ENCODE results near the gene OXA1L.
"Not testable (repeated sequence)": the region's sequence is repeated elsewhere in the genome, so short reads cannot be mapped to it uniquely, and the experiment has no call there.

OXA1L gene

DNA sequence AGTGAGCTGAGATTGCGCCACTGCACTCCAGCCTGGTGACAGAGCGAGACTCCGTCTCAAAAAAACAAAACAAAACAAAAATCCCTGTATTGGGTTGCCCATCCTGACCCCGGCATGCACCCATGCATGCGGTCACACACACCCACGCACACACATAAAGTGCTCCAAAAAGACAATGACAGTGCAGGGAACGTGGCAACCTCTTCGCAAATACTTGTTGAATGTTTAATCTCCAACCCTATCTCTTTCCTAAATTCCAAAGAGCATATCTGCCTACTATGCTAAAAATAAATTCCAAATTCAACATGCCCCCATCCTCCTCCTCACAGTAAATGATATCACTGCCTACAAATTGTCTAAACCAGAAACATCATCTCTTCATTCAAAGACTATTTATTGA is 35.2 kb downstream of the OXA1L start:
- no peak for DNase-seq

DNA sequence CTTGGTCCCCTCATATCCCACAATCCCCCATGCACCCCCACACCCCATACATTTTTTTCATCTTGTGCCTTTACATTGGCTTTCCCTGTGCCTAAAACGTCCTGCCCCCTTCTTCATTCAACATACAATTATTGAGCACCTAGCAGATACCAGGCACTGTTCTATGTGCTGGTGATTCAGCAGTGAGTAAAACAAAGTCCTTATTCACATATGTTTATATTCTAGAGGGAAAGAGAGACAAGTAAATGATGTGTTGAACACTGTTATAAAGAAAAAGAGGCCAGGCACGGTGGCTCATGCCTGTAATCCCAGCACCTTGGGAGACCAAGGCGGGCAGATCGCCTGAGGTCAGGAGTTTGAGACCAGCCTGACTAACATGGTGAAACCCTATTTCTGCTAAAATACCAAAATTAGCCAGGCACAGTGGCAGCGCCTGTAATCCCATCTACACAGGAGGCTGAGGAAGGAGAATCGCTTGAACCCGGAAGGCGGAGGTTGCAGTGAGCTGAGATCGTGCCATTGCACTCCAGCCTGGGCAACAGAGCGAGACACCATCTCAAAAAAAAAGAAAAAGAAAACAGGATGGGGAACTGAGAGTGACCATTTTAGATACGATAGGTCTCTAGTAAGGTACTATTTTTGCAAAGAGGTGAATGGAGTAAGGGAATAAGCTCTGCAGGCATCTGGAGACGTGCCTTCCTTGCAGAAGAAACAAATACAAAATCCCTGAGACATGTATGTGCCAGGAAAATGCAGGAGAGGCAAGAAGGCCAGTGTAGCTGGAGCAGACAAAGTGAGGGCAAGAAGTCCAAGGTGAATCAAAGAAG is 36.6 kb downstream of the OXA1L start:
- DNase-seq, result no peak

DNA sequence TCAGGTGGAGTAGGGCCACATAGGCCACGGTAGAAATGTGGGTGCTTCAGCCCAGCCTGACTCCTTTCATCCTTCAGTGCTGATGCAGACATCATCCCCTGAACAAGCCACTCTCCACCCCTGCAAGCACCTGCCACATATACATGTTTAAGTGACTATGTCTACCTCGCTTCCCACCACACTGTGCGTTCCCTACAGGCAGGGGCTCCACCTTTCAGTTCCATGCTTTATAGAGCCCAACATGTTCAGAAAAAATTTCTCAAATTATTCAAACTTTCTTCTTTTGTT is 37.1 kb downstream of the OXA1L start:
- DNase-seq, result no peak

DNA sequence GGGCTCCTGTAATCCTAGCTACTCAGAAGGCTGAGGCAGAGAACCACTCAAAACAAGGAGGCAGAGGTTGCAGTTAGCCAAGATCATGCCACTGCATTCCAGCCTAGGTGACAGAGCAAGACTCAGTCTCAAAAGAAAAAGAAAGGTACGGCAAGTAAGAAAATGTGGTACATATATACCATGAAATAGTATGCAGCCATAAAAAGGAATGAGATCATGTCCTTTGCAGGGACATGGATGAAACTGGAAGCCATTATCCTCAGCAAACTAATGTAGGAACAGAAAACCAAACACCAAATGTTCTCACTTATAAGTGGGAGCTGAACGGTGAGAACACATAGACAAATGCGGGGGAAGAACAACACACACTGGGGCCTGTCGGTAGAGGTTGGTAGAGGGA is 38.7 kb downstream of the OXA1L start:
- DNase-seq, result not testable (repeated sequence)

DNA sequence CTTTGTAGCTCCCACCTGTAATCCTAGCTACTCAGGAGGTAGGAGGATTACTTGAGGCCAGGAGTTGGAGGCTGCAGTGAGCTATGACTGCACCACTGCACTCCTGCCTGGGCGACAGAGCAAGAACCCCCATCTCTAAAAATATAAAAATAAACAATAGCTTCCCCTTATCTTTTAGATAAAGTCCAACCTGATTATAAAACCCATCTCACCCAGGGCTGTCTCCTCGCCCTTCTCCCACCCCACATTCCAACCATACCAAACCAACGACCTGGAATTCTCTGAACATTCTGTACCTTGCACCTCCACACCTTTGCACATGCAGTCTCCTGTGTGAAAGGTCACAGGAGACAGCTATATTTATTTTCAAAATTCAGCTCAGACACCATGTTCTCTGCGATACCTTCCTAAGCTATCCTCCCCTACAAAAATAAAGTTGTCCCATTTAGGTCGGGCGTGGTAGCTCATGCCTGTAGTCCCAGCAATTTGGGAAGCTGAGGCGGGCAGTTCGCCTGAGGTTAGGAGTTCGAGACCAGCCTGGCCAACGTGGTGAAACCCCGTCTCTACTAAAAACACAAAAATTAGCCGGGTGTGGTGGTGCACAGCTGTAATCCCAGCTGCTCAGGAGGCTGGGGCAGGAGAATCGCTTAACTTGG is 41.1 kb downstream of the OXA1L start:
- no peak for DNase-seq

DNA sequence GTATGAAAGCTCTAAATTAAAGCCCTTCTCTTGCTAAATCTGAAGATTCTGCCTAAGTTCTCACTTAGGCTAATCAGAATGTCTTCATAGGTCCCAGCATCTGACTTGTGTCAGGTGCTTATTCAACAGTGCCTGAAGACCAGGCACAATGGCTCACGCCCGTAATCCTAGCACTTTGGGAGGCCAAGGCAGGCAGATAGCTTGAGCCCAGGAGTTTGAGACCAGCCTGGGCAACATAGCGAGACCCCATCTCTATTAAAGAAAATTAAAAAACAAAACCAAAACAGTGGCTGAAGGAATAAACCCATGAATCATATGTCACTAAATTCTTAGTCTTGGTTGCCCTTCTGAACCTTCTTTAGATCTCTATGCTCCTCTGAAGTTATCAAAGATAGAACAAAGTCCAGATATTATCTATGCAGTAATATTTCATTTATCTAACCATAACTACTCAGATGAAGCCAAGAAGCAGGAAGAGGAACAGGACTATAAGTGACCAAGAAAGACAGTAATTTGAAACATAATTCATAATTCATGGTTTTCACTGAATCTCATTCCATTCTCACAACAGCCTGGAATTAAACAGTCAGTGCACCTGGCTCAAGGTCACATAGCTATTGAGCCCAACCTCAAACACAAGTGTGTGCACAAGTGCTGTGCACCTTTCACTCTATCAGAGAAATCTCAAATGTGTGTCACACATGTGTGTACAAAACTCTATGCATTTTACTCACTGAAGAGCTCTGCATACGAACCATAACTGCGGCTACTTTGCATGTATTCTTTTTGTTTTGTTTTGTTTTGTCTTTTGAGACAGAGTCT is 42.1 kb downstream of the OXA1L start:
- DNase-seq, result no peak

DNA sequence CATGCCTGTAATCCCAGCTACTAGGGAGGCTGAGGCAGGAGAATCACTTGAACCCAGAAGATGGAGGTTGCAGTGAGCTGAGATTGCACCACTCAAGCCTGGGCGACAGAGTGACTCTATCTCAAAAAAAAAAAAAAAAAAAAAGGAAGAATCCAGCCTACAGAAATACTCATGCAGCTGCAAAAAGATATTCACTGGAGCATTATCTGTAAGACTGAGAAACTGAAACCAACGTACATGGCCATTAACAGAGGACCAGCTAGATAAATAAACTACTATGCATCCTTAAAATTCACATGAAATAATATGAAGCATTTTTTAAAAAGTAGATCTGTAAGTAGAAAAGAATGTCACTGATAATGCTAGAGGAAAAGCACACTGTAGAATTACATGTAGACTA is 45.2 kb downstream of the OXA1L start:
- DNase-seq, result no peak

DNA sequence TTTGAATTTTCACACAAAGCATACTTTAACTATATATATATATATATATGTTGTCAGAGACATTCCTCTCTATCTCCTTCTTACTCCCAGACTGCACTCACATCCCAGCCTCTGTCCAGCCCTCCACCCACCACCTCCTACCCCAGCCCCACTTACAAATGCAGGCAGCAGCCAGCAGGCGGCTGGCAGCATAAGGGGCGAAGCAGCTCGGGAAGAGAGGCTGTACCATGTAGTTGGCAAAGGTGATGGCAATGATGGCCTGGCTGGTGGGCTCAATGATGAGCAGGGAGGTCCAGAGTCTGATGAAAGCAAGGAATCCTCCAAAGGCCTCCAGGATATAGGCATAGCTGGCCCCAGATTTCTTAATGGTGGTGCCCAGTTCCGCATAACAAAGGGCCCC is 46.3 kb downstream of the OXA1L start:
- DNase-seq, result no peak

DNA sequence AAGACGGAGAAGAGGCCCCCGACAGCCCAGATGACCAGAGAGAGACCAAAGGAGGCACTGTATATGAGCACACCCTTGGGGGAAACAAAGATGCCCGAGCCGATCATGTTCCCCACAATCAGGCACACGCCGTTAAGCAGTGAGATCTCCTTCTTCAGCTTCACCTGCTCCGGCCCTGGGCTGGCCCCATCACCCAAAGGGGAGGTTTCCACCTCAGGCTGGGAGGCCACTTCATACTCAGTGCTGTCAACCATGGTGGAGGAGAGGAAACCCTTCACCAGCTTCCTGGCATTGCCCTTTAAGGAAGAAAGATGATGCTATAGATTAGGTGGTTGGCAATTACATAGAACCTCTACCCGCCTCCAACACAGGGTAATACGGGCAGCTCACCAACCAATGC is 46.7 kb downstream of the OXA1L start:
- no peak for DNase-seq

DNA sequence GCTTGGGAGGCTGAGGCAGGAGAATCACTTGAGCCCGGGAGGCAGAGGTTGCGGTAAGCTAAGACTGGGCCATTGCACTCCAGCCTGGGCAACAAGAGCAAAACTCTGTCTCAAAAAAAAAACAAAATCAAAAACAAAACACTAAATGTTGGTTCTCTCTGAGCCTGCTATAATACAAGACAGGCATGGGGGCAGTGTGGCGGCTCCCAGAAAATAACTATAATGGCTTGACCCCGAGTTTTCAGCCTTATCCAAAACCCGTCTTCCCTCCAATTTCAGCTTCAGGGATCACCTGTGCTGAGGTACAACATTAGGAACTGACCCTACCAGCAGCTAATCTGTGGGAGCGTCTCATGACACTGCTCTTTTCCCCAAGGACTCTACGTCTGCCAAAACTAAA is 47.9 kb downstream of the OXA1L start:
- no peak for DNase-seq

DNA sequence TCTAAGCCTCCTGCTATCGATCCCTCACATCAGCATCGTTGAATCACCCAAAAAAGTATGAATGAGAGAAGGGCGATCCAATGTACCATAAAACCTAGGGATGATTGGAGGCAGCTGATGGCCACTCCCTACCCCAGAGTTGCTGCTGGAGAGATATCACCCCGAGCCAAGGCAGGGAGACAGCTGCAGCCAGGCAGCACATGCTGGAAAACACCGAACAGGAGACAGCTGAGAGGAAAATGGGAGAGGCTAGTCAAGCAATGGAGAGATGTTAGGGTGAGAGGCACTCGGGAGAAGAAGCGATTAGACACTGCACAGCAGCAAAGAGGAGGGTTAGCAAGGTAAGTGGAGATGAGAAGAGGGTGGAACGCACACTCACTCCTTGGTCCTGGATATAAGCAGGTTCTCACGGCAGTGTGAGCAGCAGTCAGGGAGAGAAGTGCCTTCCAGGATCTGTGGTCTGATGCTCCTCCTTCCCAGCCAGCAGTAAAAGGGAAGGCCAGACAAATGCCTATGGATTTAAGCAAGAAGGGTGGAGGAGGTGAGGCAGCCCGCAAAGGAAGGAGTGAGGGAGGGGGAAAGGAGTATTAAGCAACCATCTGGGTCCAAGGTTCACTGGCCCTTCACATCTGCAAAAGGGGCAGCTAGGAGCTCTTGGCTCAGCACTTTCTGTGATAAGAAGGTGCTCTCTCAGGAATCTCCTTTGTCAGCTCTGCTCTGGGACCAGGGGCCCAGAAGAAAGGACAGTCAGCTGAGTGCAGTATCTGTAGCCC is 48.6 kb downstream of the OXA1L start, which contains the start of gene SLC7A7:
TSS of gene SLC7A7 (minus strand) at position 495 of the 773 bp plus-strand sequence. CDS start 2,037 bp downstream, outside the sequence.
- DNase-seq, result no peak

DNA sequence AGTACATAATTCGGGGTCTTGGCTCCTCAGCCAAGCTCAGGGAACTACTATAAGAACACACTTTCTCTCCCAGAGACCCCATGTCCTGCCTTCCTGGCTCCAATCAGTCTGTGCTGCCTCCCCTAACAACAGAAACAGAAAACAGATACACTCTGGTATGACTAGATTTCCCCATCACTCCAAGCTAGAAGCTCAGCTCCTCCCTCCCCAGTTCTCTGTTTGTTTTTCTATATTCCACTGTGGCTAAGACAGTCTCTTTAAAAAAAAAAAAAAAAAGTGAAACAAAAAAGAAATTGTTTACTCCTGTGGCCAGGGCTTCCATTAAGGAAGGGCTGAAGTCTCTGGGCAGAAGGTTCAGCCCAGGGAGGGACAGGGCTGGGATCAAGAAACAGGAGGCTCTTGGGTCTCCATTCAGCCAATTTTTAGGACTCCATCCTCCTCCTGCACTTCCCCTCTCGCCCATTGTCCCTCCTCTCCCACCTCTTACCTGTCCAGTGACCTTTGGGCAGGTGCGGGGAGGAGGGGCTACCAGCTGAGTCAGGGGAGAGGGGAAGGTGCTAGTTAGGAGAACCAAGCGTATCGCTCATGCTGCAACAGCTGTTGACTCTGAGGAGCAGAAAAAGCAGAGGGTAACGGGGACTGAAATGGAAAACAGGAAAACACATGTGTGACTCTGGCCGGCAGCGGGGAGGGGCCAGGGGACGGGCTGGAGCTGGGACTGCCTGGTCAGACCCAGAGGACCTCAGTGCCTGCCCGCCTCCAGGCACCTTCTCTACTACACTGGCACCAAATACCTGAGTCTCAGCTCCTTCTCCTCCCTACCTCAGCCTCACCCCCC is 52.9 kb downstream of the OXA1L start:
- no peak for DNase-seq

DNA sequence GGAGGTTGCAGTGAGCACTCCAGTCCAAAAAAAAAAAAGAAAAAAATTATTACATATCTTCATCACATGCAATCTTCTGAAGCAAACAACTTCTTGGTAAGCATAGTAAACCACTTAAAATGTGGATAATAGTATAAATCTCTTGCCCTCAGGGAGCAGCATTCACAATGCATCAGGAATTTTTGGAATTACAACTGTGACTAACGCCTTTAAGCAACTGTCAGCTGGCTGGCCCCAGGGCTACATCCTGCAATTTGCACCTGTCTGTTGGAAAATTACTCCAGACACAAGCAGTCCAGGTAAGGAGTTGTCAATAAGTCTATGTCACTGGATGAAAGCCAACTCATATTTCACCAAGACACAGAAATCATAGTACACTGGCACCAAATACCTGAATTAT is 54.2 kb downstream of the OXA1L start:
- no peak for DNase-seq

DNA sequence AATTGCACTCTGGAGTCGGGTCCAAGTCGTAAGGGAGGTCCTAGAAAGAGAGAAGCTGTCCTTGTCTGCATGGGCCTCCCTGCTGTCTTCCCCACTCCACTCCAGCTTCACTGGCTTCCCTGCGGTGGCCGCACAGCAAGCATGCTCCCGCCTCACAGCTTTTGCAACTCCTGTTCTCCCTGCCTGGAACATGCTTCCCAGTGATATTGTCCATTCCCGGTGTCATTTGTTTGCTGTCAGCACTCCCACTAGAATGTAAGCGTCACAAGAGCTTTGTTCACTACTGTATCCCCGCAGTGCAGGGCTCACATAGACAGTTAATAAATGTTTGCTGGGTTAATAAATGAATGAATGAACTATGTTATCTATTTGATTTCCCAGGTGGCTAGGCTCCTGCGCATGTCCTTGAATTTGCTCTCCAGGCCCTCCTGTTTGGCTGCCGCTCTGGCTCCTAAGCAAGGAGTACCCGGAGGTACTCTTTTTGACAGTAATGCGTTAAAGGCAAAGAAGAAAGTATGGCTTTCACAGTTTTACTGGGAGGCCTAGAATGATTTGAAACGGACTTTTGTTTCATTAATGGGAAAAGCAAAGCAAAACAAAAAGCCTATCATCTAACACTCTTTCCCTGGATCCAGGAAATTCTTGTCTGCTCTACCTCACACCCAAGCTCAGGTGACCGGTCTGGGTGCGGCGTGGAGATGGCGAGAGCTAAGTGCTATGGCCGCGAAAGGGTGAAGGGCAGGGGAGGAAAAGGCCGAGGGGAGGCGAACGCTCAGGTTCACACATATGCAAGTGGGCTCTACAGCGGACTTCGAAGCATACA is 54.9 kb downstream of the OXA1L start:
- no peak for DNase-seq

DNA sequence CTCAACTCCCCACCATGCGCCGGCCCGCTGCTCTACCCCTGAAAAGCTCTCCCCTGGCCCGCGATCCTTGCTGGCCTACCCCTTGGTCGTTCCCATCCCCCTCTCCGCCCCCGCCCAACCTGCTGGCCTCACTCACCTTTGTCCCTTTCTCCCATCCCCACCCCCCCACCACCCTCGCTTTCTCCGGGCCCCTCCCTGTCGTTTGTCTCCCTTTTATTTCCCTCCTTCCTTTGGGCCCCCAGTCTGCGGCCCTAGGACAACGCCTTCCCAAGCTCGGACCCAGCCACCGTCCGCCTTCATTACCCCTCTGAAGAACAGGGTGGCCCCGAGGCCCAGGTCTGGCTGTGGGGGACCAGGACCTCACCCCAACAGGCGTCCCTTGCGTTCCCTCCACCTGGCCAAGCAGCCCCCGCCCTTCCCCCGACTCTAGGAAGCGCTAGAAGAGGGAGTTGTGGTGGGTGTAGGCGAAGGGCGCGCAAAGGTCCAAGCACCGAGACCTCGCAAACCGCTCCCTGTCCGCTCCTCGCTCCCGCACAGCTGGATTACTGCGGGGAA is 55.6 kb downstream of the OXA1L start:
- no peak for DNase-seq
